ENCODE results near the gene CCR7.

GRCh38 chr17:40610359-40610758 is 45.1 kb upstream of the CCR7 start:
- no peak for TF ChIP-seq CTCF (conservative IDR thresholded peaks at IDR 0.05; ENCODE audit: low read depth, low read length)
- no peak for TF ChIP-seq EZH2 (IDR thresholded peaks at IDR 0.05; ENCODE audit: borderline replicate concordance, low read depth, low read length, poor library complexity, severe bottlenecking)
